Fibroblast of skin of abdomen (primary cell): Measurements from ENCODE around the gene GALNT3.

Experiments
- DNase-seq: peaks from one replicate; pipeline ENCODE4 v3.0.0-alpha.2; 2013

Gene GALNT3

DNA sequence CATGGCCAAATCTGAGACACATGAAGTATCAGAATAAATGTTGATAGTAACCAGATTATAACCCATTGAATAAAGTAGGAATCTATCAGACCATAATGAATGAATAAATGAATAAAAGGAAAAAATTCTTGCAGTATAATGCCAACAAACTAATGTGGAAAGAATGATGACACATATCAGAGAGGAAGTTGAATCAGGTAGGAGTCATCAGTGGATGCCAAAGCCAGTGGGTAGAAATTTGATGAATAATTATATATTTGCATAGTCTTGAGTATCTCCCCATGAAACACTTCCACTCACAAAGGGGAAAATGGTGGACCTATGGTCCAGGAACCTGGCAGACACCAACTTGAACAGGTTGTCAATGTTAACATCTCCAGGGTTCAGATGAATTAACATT, 68.6 kb downstream of the GALNT3 start:
- DNase-seq: peak; percentile 64

- DNase-seq: peak; percentile 92
These were observed 73.5 kb downstream of the GALNT3 start for GRCh38 chr2:165720511-165720910.

- DNase-seq: no peak
These were observed 75.3 kb downstream of the GALNT3 start for GRCh38 chr2:165718610-165719210.

DNA sequence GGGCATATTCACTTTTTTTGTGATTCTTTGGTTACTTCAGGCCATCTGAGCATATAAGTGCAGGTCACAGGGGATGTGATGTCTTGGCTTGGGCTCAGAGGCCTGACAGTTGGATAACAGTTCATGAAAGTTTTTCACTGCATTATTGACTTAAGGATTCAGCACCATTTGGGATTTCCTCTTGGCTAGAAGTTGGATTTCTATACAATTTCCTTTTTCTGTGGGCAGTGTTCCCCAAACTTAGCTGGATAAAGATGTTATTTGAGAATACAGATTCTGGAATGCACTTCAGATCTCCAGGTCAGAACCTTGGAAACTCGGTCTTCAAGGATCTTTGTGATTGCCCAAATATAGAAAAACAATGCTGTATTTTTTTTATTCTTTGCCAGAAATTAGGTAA, 78.0 kb downstream of the GALNT3 start:
- DNase-seq: no peak

DNA sequence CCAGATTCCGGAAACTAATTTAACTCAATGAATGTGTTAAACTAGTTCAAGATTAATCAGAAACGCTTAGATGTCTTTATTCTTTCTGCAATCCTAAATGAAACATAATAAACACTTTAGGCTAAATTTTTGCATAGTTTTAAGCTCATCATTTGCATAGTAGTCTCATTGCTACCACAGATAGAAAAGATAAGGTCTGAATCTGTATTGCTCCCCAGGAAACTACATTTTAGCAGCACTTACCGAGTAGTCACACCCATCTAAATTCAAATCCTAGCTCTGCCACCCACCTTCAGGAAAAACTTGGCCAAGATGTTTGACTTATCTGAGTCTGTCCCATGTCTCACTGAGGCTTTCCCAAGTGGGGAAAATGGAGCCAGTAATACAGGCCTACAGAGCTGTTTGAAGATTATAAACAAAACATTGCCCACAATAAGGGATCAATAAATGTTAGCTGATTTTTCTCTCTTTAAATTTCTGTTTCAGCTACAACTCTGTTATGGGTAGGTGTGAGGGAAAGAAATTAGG, 87.0 kb downstream of the GALNT3 start:
- no peak for DNase-seq

GRCh38 chr2:165701147-165701546, 92.9 kb downstream of the GALNT3 start:
- no peak for DNase-seq

DNA sequence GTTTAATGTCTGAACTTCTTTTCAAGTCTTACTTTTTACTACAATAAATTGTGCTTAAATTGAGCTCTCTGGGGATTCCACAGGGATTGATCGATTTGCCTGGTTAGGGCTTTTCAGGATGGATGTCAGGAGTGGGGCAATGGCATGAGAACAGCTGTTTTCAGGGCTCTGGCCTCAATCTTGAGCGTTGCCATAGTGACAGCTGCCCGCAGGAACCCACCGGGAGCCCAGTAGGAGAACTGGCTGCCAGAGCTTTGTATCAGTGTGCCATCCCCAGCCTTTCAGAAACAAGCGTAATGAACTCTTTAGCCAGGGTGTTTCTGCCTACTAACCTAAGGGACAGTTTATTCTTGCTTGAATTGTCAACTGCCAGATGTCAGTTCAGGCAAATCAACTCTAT, 93.5 kb downstream of the GALNT3 start:
- DNase-seq: no peak

DNA sequence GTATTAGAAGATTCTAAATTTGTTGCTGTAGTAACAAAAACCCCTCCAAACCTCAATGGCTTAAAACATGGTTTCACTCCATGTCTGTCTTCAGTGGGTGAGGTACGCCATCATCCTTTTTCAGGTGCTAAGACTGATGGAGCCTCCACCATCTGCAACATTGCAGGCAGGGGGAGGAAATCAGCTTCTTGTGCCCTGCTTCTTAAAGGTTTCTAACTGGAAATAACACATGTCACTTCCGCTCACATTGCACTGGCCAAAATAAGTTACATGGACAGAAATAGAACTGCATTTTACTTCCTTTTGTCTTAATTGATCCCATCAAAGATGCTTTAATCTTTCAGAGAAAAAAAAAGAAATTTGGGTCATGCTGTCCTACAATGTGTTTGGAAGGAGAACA, 94.1 kb downstream of the GALNT3 start:
- no peak for DNase-seq

DNA sequence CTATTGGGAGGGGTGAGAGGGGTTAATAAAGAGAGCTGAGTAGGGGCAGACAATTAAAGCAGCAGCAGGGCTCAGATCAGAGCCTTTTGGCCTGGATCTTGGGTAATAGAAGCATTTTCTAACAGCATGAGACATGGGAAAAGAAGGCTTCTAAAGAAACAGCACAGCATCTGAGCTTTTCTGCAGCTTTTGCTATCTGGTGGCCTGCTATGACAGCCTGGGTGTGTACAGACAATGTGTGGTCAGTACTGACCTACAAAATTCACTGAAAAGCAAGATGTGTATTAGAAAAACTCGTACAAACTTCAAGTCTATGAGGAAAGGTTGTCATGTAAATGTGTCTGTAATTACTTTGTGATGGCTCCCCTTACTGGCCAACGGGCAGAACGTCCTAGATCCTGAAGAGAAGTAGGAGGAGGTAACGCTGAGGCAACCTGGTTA, 95.6 kb downstream of the GALNT3 start:
- DNase-seq: peak; percentile 54

DNA sequence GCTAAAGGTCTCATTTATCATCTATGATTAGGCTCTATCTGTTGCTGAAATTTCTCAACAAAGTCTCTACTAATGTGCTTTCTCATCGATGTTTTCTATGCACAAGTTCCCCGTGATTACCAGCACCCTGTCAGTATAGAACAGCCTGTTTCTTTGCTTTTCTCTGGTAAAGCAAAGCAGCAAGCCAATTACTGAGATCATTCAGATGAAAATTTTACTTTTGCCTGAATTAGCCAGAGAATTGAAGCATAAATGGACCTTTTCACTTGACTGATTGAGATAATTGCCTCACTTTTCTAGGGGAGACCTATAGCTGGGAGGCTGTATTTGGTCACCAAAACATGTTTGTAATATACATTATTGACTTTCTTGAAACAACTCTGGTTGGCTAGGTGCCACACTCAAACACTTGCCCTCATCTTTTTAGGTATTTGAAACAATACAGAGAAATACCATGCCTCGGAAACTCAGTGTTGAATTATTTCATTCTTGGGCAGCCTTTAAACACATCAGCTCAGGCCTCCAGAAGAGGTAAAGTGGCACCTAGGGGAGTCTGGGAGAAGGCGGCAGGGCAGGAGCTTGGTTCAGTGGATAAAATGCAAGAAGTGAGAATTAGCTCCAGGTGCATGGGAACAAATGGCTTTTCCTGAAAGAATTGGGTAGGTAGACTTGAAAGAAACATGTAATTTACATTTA, 96.2 kb downstream of the GALNT3 start:
- no peak for DNase-seq
